ENCODE measurements around the gene KMT5B.
"Not testable (repeated sequence)": the region's sequence is repeated elsewhere in the genome, so short reads cannot be mapped to it uniquely, and the experiment has no call there.

KMT5B gene

GRCh38 chr11:68213135-68213515, at the start of gene KMT5B:
KMT5B (minus strand) TSS chr11:68213296; CDS start chr11:68190076, 23,220 bp downstream.
- DNase-seq: no peak

GRCh38 chr11:68262544-68262827, 49.4 kb upstream of the KMT5B start:
- no peak for DNase-seq

GRCh38 chr11:68261749-68262543, 48.9 kb upstream of the KMT5B start:
- DNase-seq: no peak

- DNase-seq: no peak
These were observed 47.9 kb upstream of the KMT5B start for GRCh38 chr11:68261006-68261405.

GRCh38 chr11:68260484-68260883, 47.4 kb upstream of the KMT5B start:
- DNase-seq: no peak

- no peak for DNase-seq
These were observed 46.2 kb upstream of the KMT5B start for GRCh38 chr11:68259122-68259959.

GRCh38 chr11:68258363-68258765, 45.3 kb upstream of the KMT5B start:
- no peak for DNase-seq

- DNase-seq: peak; percentile 82
These were observed 44.6 kb upstream of the KMT5B start for GRCh38 chr11:68257477-68258362.

GRCh38 chr11:68256331-68256741, 43.2 kb upstream of the KMT5B start:
- DNase-seq: no peak

GRCh38 chr11:68255526-68255925, 42.4 kb upstream of the KMT5B start:
- DNase-seq: no peak

- no peak for DNase-seq
These were observed 41.3 kb upstream of the KMT5B start for GRCh38 chr11:68254421-68254820.

GRCh38 chr11:68251765-68252164, 38.7 kb upstream of the KMT5B start:
- DNase-seq: no peak

GRCh38 chr11:68244912-68245311, 31.8 kb upstream of the KMT5B start:
- not testable (repeated sequence) for DNase-seq

- not testable (repeated sequence) for DNase-seq
These were observed 30.8 kb upstream of the KMT5B start for GRCh38 chr11:68243847-68244246.

- DNase-seq: no peak
These were observed 29.5 kb upstream of the KMT5B start for GRCh38 chr11:68242616-68243015.

GRCh38 chr11:68231621-68232020, 18.5 kb upstream of the KMT5B start:
- DNase-seq: no peak

GRCh38 chr11:68229601-68230000, 16.5 kb upstream of the KMT5B start:
- DNase-seq: no peak

- DNase-seq: no peak
These were observed 13.3 kb upstream of the KMT5B start for GRCh38 chr11:68226421-68226820.

- no peak for DNase-seq
These were observed 11.5 kb upstream of the KMT5B start for GRCh38 chr11:68224606-68225005.

GRCh38 chr11:68223275-68223674, 10.2 kb upstream of the KMT5B start:
- DNase-seq: no peak

GRCh38 chr11:68221406-68221805, 8.3 kb upstream of the KMT5B start:
- DNase-seq: no peak

GRCh38 chr11:68216171-68216938, 3.3 kb upstream of the KMT5B start:
- DNase-seq: no peak

Measured in GOT3 (cell line).